GM20431 (cell line): ENCODE results near the gene GARNL3.

Experiments
- in situ Hi-C: fragments of 300-500 bp; cut with MseI, MboI; formaldehyde crosslinking; loops from one replicate; pipeline ENCODE4 v1.15.0; 2020; ENCODE audit warnings: low sequenced_read_pairs; ENCODE audit not compliant: unreplicated experiment

GARNL3 gene

GRCh38 chr9:127370672-127371648 is 106.4 kb downstream of the GARNL3 start:
- in situ Hi-C loops: no loop called here

- in situ Hi-C loops: no loop called here
Measured at GRCh38 chr9:127380479-127380878, 115.9 kb downstream of the GARNL3 start.

- in situ Hi-C loops: no loop called here
Measured at GRCh38 chr9:127382541-127382940, 118.0 kb downstream of the GARNL3 start.

- in situ Hi-C loops: no loop called here
Measured at GRCh38 chr9:127384016-127384730, 119.6 kb downstream of the GARNL3 start.

- in situ Hi-C loops: no loop called here
Measured at GRCh38 chr9:127384901-127385300, 120.3 kb downstream of the GARNL3 start.

- in situ Hi-C loops: no loop called here
Measured at GRCh38 chr9:127386249-127386648, 121.7 kb downstream of the GARNL3 start.

GRCh38 chr9:127386981-127387380 is 122.4 kb downstream of the GARNL3 start:
- in situ Hi-C loops: no loop called here

- in situ Hi-C loops: no loop called here
Measured at GRCh38 chr9:127388037-127388855, 123.7 kb downstream of the GARNL3 start.

- in situ Hi-C loops: no loop called here
Measured at GRCh38 chr9:127388856-127389238, 124.3 kb downstream of the GARNL3 start.

GRCh38 chr9:127389381-127390247 is 125.0 kb downstream of the GARNL3 start:
- in situ Hi-C loops: no loop called here

GRCh38 chr9:127390248-127390545 is 125.6 kb downstream of the GARNL3 start:
- in situ Hi-C loops: no loop called here

GRCh38 chr9:127390563-127390962 is 126.0 kb downstream of the GARNL3 start:
- in situ Hi-C loops: no loop called here

GRCh38 chr9:127392166-127392565 is 127.6 kb downstream of the GARNL3 start:
- in situ Hi-C loops: no loop called here

GRCh38 chr9:127392976-127393375 is 128.4 kb downstream of the GARNL3 start:
- in situ Hi-C loops: no loop called here

- in situ Hi-C loops: no loop called here
Measured at GRCh38 chr9:127393645-127394044, 129.1 kb downstream of the GARNL3 start.

- in situ Hi-C loops: no loop called here
Measured at GRCh38 chr9:127395497-127396252, 131.1 kb downstream of the GARNL3 start.

GRCh38 chr9:127396253-127396807 is 131.8 kb downstream of the GARNL3 start:
- in situ Hi-C loops: no loop called here

- in situ Hi-C loops: no loop called here
Measured at GRCh38 chr9:127396808-127397645, 132.5 kb downstream of the GARNL3 start, which contains the start of gene SLC2A8. Gene SLC2A8, plus strand, starts transcription at chr9:127397169. Its CDS starts 62 bp downstream, at chr9:127397231.
